ENCODE results near the gene GAREM1. TPM values are rescaled to one million over a fixed set of nuclear protein-coding genes. Genes with fewer than 3 reads are reported as not detected.

The GAREM1 gene
- total RNA-seq, 1 experiment from 2014 or later: 11.1 TPM

GRCh38 chr18:32287873-32288272 is 182.8 kb downstream of the GAREM1 start:
- no peak for ATAC-seq
- H3K4me1 ChIP-seq (ENCODE audit: control insufficient read depth in 1 of 2, insufficient read depth in 2 of 2, low read length in 2 of 2): peaks cover 0 to 2% of the 10 kb centered on the region in 2 experiments; a peak in 1 of 4 replicates
- no peak overlapping the region for H3K27ac ChIP-seq (ENCODE audit: low read depth, low read length)
- no peaks in the 10 kb centered on the region for H3K79me2 ChIP-seq (ENCODE audit: insufficient read depth, low read length)
- ChIA-PET CTCF (no interaction called here), RAD21 (ENCODE audit: low non-redundant PET in 1 of 2, low total read pairs in 2 of 2, uncharacterized antibody in 2 of 2, unreplicated experiment in 2 of 2) (no interaction called here), POLR2A (no interaction called here)
- intact Hi-C loops (cut with micrococcal nuclease): no loop called here
- H3K27me3 ChIP-seq (ENCODE audit: insufficient read depth, low read length): no peaks in the 10 kb centered on the region
- no peak overlapping the region for H3K4me3 ChIP-seq (replicated peaks in 1 of 2; ENCODE audit: low read depth in 1 of 2, low read length in 2 of 2)
- no peaks in the 10 kb centered on the region for H4K20me1 ChIP-seq (ENCODE audit: insufficient read depth)
- no peak for DNase-seq (ENCODE audit: low read depth, low spot score)
- H2AFZ ChIP-seq (ENCODE audit: low read depth, low read length, poor library complexity, severe bottlenecking): no peak overlapping the region
- H3K4me2 ChIP-seq (ENCODE audit: low read length): no peak overlapping the region
- H3K9ac ChIP-seq (ENCODE audit: low read length): no peak overlapping the region
- BruUV-seq (replicated peaks): no TSS peak
- no peak for TF ChIP-seq ZNF274 (IDR thresholded peaks at IDR 0.05; ENCODE audit: low read depth, low read length)
- TF ChIP-seq ELF1 (IDR thresholded peaks at IDR 0.05; ENCODE audit: borderline replicate concordance, low read depth): no peak
- TF ChIP-seq YY1 (IDR thresholded peaks at IDR 0.05; ENCODE audit: extremely low read depth, insufficient replicate concordance, low read depth, low read length): no peak
- TF ChIP-seq POLR2AphosphoS5 (IDR thresholded peaks at IDR 0.05; ENCODE audit: low read depth, low read length): no peak
- TF ChIP-seq JUND (IDR thresholded peaks at IDR 0.05): no peak
- no peak for TF ChIP-seq SIN3A (IDR thresholded peaks at IDR 0.05; ENCODE audit: low read depth)
- TF ChIP-seq POLR2A (IDR thresholded peaks at IDR 0.05; ENCODE audit: borderline replicate concordance, extremely low read depth, insufficient read depth, insufficient read length): no peak
- no peak for TF ChIP-seq ZFX (IDR thresholded peaks at IDR 0.05)
- TF ChIP-seq ATF3 (IDR thresholded peaks at IDR 0.05): no peak
- no peak for TF ChIP-seq CEBPB (IDR thresholded peaks at IDR 0.05; ENCODE audit: low read depth)
- TF ChIP-seq RAD21 (IDR thresholded peaks at IDR 0.05; ENCODE audit: low read depth): no peak
- no peak for TF ChIP-seq CBX3 (IDR thresholded peaks at IDR 0.05; ENCODE audit: low read depth)
- no peak for TF ChIP-seq TCF7L2 (IDR thresholded peaks at IDR 0.05; ENCODE audit: borderline replicate concordance, extremely low read depth, insufficient read depth, insufficient read length)
- no peaks in the 10 kb centered on the region for H3K9me3 ChIP-seq (ENCODE audit: control insufficient read depth in 1 of 2, insufficient read depth in 1 of 2, low read depth in 1 of 2, low read length in 2 of 2)
- no peaks in the 10 kb centered on the region for H3K36me3 ChIP-seq (ENCODE audit: control insufficient read depth in 1 of 2, insufficient read depth in 2 of 2, low read length in 2 of 2)
- no peaks in the 10 kb centered on the region for H3K9me2 ChIP-seq (ENCODE audit: insufficient read depth)

- ATAC-seq (no peak), DNase-seq (ENCODE audit: low read depth, low spot score) (no peak)
- Histone ChIP-seq H3K79me2 (ENCODE audit: insufficient read depth, low read length) (no peaks in the 10 kb centered on the region), H3K9me2 (ENCODE audit: insufficient read depth) (no peaks in the 10 kb centered on the region), H3K27me3 (ENCODE audit: insufficient read depth, low read length) (no peaks in the 10 kb centered on the region), H3K4me3 (replicated peaks in 1 of 2; ENCODE audit: low read depth in 1 of 2, low read length in 2 of 2) (no peak overlapping the region), H2AFZ (ENCODE audit: low read depth, low read length, poor library complexity, severe bottlenecking) (no peak overlapping the region), H3K9me3 (ENCODE audit: control insufficient read depth in 1 of 2, insufficient read depth in 1 of 2, low read depth in 1 of 2, low read length in 2 of 2) (no peaks in the 10 kb centered on the region), H3K4me2 (ENCODE audit: low read length) (no peak overlapping the region), H3K4me1 (ENCODE audit: control insufficient read depth in 1 of 2, insufficient read depth in 2 of 2, low read length in 2 of 2) (peaks cover 0 to 2% of the 10 kb centered on the region in 2 experiments; a peak in 1 of 4 replicates), H4K20me1 (ENCODE audit: insufficient read depth) (no peaks in the 10 kb centered on the region), H3K36me3 (ENCODE audit: control insufficient read depth in 1 of 2, insufficient read depth in 2 of 2, low read length in 2 of 2) (no peaks in the 10 kb centered on the region), H3K27ac (ENCODE audit: low read depth, low read length) (no peak overlapping the region), H3K9ac (ENCODE audit: low read length) (no peak overlapping the region)
- intact Hi-C loops (cut with micrococcal nuclease): no loop called here
- ChIA-PET RAD21 (ENCODE audit: low non-redundant PET in 1 of 2, low total read pairs in 2 of 2, uncharacterized antibody in 2 of 2, unreplicated experiment in 2 of 2) (no interaction called here), CTCF (interaction anchor here (1.6 kb wide), 1 partner anchor 241 kb away, joined by 3 read pairs; no protein-coding TSS in a partner anchor), POLR2A (no interaction called here)
- BruUV-seq (replicated peaks): no TSS peak
- TF ChIP-seq YY1 (IDR thresholded peaks at IDR 0.05; ENCODE audit: extremely low read depth, insufficient replicate concordance, low read depth, low read length) (no peak), CBX3 (IDR thresholded peaks at IDR 0.05; ENCODE audit: low read depth) (no peak), ZFX (IDR thresholded peaks at IDR 0.05) (no peak), EZH2phosphoT487 (IDR thresholded peaks at IDR 0.05; ENCODE audit: borderline replicate concordance) (no peak), MAX (IDR thresholded peaks at IDR 0.05) (no peak), ATF3 (IDR thresholded peaks at IDR 0.05) (no peak), JUND (IDR thresholded peaks at IDR 0.05) (no peak), POLR2A (IDR thresholded peaks at IDR 0.05; ENCODE audit: borderline replicate concordance, extremely low read depth, insufficient read depth, insufficient read length) (no peak), EGR1 (IDR thresholded peaks at IDR 0.05; ENCODE audit: low read depth) (no peak)
Observed at GRCh38 chr18:32287249-32287648, 183.4 kb downstream of the GAREM1 start.

Data from HCT116 (cell line).